ENCODE data around the gene HYAL1. TPM values are rescaled to one million over a fixed set of nuclear protein-coding genes. Genes with fewer than 3 reads are reported as not detected.

HYAL1 gene, protein sequence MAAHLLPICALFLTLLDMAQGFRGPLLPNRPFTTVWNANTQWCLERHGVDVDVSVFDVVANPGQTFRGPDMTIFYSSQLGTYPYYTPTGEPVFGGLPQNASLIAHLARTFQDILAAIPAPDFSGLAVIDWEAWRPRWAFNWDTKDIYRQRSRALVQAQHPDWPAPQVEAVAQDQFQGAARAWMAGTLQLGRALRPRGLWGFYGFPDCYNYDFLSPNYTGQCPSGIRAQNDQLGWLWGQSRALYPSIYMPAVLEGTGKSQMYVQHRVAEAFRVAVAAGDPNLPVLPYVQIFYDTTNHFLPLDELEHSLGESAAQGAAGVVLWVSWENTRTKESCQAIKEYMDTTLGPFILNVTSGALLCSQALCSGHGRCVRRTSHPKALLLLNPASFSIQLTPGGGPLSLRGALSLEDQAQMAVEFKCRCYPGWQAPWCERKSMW
- total RNA-seq (2014; rRNA removed; shearing (Covaris generic)) (0.51 TPM in 1 of 2 replicates, not detected in the other), polyA plus RNA-seq (2016; fragmentation: Nextera tagmentation; extraction: Ambion mirVana) (0.09 and 0.20 TPM in 2 replicates)

DNA sequence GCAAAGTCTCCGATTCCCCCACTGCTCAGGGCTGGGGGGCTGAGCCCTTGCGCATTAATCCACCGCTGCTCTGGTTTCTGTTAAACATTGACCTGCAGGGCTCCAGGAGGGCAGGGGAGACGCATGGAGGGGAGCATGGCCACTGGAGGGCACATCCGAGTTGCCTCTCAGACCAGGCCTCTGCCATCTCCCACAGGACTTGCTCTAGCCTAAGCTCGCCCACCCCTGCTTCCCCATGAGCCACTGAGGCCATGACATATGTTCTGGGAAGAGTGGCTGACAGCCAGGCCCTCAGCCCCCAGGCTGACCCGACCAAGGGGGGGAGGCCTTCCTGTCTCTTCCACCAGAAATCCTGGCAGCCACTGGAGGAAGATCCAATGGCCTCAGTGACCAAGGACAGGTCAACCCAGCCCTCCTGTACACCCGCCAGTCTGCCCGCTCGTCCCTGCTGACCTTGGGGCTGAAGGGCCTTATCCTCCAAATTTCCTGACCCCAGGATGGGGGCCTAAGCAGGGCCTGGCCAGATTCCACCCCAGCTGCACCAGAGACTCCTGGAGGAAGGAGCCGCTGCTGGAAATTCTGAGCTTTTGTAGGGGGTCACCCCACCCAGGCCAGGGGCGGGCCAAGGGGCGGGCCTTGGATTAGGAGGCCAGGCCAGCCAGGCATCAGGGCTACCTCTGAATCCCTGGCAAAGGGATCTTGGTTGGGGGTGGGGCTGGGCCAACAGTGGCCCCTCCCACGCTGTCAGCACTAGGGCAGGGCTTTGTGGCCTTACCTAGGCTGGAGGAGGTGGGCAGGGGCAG lies at the start of gene HYAL1:
HYAL1 (minus strand) TSS at position 562 of the 803 bp plus-strand sequence. CDS start 618 bp downstream, outside the sequence.
- Histone ChIP-seq H3K4me2 (ENCODE audit: unreplicated experiment) (no peak within 1 kb of the TSS), H3K4me1 (ENCODE audit: insufficient read depth) (peaks cover 11% of the 10 kb centered on the region), H3K27me3 (replicated peaks; ENCODE audit: insufficient read depth) (no peaks in the 10 kb centered on the region), H3F3A (ENCODE audit: insufficient read depth) (peaks cover 11% of the 10 kb centered on the region), H3K27ac (no peak within 1 kb of the TSS), H2AFZ (no peak within 1 kb of the TSS), H3K9ac (no peak within 1 kb of the TSS), H3K9me3 (ENCODE audit: low read depth) (no peaks in the 10 kb centered on the region), H3K79me2 (ENCODE audit: insufficient read depth) (no peaks in the 10 kb centered on the region), H3K4me3 (no peak within 1 kb of the TSS), H3K9me2 (ENCODE audit: insufficient read depth) (no peaks in the 10 kb centered on the region), H4K20me1 (ENCODE audit: insufficient read depth) (no peaks in the 10 kb centered on the region), H3K36me3 (ENCODE audit: low read depth) (no peaks in the 10 kb centered on the region)
- in situ Hi-C loops (cut with MboI): no loop called here
- 62 to 68% methylated on average over 13 to 14 of the region's 14 CpGs for WGBS, 2 experiments (ENCODE audit: low coverage in 1 of 2, low lambda C conversion rate in 2 of 2, missing lambda C conversion rate in 2 of 2)
- TF ChIP-seq EZH2phosphoT487 (IDR thresholded peaks at IDR 0.05; ENCODE audit: insufficient read depth, low read depth) (no peak), EZH2 (IDR thresholded peaks at IDR 0.05; ENCODE audit: insufficient read depth, poor library complexity, severe bottlenecking) (no peak)
- DNase-seq: no peak

DNA sequence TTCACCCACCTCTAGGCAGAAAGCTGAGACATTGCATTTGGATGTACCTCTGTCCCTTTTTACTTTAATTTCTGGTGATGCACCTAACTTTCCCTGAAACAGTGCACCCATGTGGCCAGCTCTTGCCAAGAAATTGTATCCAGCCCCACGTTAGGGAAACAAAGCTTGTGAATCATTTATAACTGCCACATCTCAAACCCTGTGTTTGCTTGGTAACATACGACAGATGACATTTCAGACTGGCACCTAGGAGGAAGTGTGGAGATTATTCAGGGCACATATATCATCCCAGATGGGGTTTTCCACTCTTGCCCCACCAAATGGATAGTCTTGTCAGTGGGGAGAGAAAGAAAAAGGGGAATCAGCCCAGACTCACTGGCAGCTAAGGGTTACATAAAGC lies 49.4 kb upstream of the HYAL1 start:
- H3K9me2 ChIP-seq (ENCODE audit: insufficient read depth): no peaks in the 10 kb centered on the region
- peaks cover 8% of the 10 kb centered on the region; the same call in 1 of the 2 replicates for H4K20me1 ChIP-seq (ENCODE audit: insufficient read depth)
- DNase-seq: peak; percentile 66
- H3K79me2 ChIP-seq (ENCODE audit: insufficient read depth): peaks cover 83% of the 10 kb centered on the region
- no peak for TF ChIP-seq EZH2phosphoT487 (IDR thresholded peaks at IDR 0.05; ENCODE audit: insufficient read depth, low read depth)
- TF ChIP-seq EZH2 (IDR thresholded peaks at IDR 0.05; ENCODE audit: insufficient read depth, poor library complexity, severe bottlenecking): no peak
- no peaks in the 10 kb centered on the region for H3K9me3 ChIP-seq (ENCODE audit: low read depth)
- H3K4me1 ChIP-seq (ENCODE audit: insufficient read depth): peaks cover 40% of the 10 kb centered on the region
- H3K27ac ChIP-seq: peak overlapping the region; percentile 41
- H3K9ac ChIP-seq: peak overlapping the region; percentile 22; the same call in 1 of the 2 replicates
- WGBS, 2 experiments (ENCODE audit: low coverage in 1 of 2, low lambda C conversion rate in 2 of 2, missing lambda C conversion rate in 2 of 2): 17 to 23% methylated on average over 2 of the region's 2 CpGs
- peaks cover 7% of the 10 kb centered on the region; the same call in 1 of the 2 replicates for H3K36me3 ChIP-seq (ENCODE audit: low read depth)
- H3K4me2 ChIP-seq (ENCODE audit: unreplicated experiment): no peak overlapping the region
- H2AFZ ChIP-seq: no peak overlapping the region
- in situ Hi-C loops (cut with MboI): no loop called here
- H3K27me3 ChIP-seq (replicated peaks; ENCODE audit: insufficient read depth): no peaks in the 10 kb centered on the region
- H3K4me3 ChIP-seq: no peak overlapping the region
- peaks cover 14% of the 10 kb centered on the region; the same call in 1 of the 2 replicates for H3F3A ChIP-seq (ENCODE audit: insufficient read depth)

DNA sequence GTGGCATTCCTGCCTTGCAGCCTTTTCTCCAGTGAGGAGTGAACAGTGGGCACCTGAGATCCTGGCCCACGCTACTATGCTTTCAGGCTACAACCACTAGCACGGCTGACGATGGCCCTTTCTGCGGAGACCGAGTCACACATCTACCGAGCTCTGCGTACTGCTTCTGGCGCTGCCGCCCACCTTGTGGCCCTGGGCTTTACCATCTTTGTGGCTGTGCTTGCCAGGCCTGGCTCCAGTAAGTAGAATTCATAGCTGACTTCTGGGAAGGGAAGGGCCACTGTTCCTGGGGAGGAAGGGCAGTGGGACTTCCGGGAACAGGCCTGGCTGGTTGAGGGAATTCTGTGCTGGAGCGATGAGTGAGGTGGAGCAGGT lies 47.9 kb upstream of the HYAL1 start:
- no peaks in the 10 kb centered on the region for H3K27me3 ChIP-seq (replicated peaks; ENCODE audit: insufficient read depth)
- H3K4me1 ChIP-seq (ENCODE audit: insufficient read depth): peaks cover 29% of the 10 kb centered on the region
- H3K9me2 ChIP-seq (ENCODE audit: insufficient read depth): no peaks in the 10 kb centered on the region
- peak overlapping the region; percentile 98 for H3K4me2 ChIP-seq (ENCODE audit: unreplicated experiment)
- H3K36me3 ChIP-seq (ENCODE audit: low read depth): peaks cover 7% of the 10 kb centered on the region; the same call in 1 of the 2 replicates
- peak overlapping the region; percentile 67; the same call in 1 of the 2 replicates for H3K27ac ChIP-seq
- WGBS, 2 experiments (ENCODE audit: low coverage in 1 of 2, low lambda C conversion rate in 2 of 2, missing lambda C conversion rate in 2 of 2): 44 to 47% methylated on average over 11 of the region's 11 CpGs
- no peaks in the 10 kb centered on the region for H3K9me3 ChIP-seq (ENCODE audit: low read depth)
- H3K4me3 ChIP-seq: peak overlapping the region; percentile 90
- H3K9ac ChIP-seq: peak overlapping the region; percentile 82
- no peak for DNase-seq
- no peaks in the 10 kb centered on the region for H4K20me1 ChIP-seq (ENCODE audit: insufficient read depth)
- 0 out of 2 replicates have a peak, but pooled peaks cover 16% of the 10 kb centered on the region for H3F3A ChIP-seq (ENCODE audit: insufficient read depth)
- peaks cover 68% of the 10 kb centered on the region for H3K79me2 ChIP-seq (ENCODE audit: insufficient read depth)
- H2AFZ ChIP-seq: peak overlapping the region; percentile 93
- in situ Hi-C loops (cut with MboI): no loop called here
- TF ChIP-seq EZH2 (IDR thresholded peaks at IDR 0.05; ENCODE audit: insufficient read depth, poor library complexity, severe bottlenecking) (no peak), EZH2phosphoT487 (IDR thresholded peaks at IDR 0.05; ENCODE audit: insufficient read depth, low read depth) (no peak)

Measured in GM23248 (cell line).